Measurements from ENCODE around the gene POLE. TPM values are rescaled to one million over a fixed set of nuclear protein-coding genes. Genes with fewer than 3 reads are reported as not detected.

Gene POLE
- total RNA-seq, 1 donor from 2014 or later, result 56.7 TPM

DNA sequence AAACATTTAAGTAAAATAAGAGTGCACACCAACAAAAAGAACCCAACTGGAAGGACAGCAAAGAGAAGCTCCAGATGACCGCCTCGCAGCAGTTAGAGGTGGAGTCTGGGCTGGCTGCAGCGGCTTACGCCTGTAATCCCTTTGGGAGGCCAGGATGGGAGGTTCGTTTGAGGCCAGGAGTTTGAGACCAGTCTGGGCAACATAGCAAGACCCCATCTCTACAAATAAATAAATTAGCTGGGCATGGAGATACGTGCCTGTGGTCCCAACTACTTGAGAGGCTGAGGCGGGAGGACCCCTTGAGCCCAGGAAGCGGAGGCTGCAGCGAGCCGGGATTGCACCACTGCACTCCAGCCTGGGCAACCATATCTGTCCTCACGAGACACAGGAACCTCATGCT lies 92.0 kb downstream of the POLE start:
- no peak for DNase-seq (ENCODE audit: extremely low spot score in 2 of 2)
- no peak overlapping the region for H3K27ac ChIP-seq
- no peaks in the 10 kb centered on the region for H3K9me3 ChIP-seq
- H3K4me3 ChIP-seq, result no peak overlapping the region
- intact Hi-C loops (cut with DNase I), result no loop called here
- TF ChIP-seq POLR2A (IDR thresholded peaks at IDR 0.05) (no peak), POLR2AphosphoS5 (IDR thresholded peaks at IDR 0.05; ENCODE audit: insufficient read depth in 1 of 2, low read depth in 1 of 2) (no peak)
- TF ChIP-seq, protein P1, sequence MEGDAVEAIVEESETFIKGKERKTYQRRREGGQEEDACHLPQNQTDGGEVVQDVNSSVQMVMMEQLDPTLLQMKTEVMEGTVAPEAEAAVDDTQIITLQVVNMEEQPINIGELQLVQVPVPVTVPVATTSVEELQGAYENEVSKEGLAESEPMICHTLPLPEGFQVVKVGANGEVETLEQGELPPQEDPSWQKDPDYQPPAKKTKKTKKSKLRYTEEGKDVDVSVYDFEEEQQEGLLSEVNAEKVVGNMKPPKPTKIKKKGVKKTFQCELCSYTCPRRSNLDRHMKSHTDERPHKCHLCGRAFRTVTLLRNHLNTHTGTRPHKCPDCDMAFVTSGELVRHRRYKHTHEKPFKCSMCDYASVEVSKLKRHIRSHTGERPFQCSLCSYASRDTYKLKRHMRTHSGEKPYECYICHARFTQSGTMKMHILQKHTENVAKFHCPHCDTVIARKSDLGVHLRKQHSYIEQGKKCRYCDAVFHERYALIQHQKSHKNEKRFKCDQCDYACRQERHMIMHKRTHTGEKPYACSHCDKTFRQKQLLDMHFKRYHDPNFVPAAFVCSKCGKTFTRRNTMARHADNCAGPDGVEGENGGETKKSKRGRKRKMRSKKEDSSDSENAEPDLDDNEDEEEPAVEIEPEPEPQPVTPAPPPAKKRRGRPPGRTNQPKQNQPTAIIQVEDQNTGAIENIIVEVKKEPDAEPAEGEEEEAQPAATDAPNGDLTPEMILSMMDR (IDR thresholded peaks at IDR 0.05), result no peak
- H3K36me3 ChIP-seq, result no peaks in the 10 kb centered on the region
- peaks cover 10% of the 10 kb centered on the region for H3K4me1 ChIP-seq
- H3K27me3 ChIP-seq, result no peaks in the 10 kb centered on the region

DNA sequence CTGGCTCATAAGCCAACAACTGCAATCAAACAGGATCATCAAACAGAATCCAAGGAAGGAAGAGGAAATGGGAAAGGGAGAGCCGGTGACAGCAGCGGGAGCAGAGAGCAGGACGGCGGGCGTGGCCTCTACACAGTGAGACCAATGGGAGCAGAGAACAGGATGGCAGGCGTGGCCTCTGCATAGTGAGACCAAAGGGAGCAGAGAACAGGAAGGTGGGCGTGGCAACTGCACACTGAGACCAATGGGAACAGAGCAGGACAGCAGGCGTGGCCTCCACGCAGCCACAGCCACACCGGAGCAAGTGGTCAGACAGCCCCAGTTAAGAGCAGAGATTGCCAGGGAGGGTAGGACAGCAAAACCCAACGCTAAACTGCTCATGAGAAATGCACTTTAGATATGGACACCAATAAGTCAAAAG lies 93.2 kb downstream of the POLE start:
- DNase-seq (ENCODE audit: extremely low spot score in 2 of 2), result no peak
- H3K9me3 ChIP-seq, result no peaks in the 10 kb centered on the region
- TF ChIP-seq POLR2AphosphoS5 (IDR thresholded peaks at IDR 0.05; ENCODE audit: insufficient read depth in 1 of 2, low read depth in 1 of 2) (peak in 1 of 2 donors; percentile 12), POLR2A (IDR thresholded peaks at IDR 0.05) (no peak)
- TF ChIP-seq, protein P1 (IDR thresholded peaks at IDR 0.05), result no peak
- H3K27ac ChIP-seq, result no peak overlapping the region
- H3K4me1 ChIP-seq, result peaks cover 10% of the 10 kb centered on the region
- intact Hi-C loops (cut with DNase I), result no loop called here
- peak overlapping the region in 1 of 2 donors; percentile 16 for H3K4me3 ChIP-seq
- H3K27me3 ChIP-seq, result no peaks in the 10 kb centered on the region
- no peaks in the 10 kb centered on the region for H3K36me3 ChIP-seq

DNA sequence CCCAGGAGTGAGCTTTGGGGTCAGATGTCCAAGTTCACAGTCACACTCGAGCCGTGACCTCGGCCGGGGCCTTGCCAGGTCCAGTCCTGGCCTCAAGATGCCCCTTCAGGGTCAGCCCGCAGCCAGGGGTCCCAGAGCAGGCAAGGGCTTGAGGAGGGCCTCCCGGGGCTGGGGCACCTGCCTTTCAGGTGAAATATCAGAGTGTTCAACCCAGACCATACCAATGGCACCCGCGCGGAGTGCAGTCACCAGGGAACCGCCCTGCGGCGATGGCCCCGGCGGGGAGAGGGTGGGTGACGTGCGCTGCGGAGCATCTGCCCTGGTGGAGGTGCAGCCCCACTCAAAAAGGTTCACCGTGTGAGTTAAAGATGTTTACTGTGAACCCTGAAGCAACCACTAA lies 93.6 kb downstream of the POLE start:
- no peaks in the 10 kb centered on the region for H3K36me3 ChIP-seq
- no peaks in the 10 kb centered on the region for H3K9me3 ChIP-seq
- no peak overlapping the region for H3K27ac ChIP-seq
- no peak for DNase-seq (ENCODE audit: extremely low spot score in 2 of 2)
- intact Hi-C loops (cut with DNase I), result no loop called here
- peak overlapping the region in 1 of 2 donors; percentile 16 for H3K4me3 ChIP-seq
- H3K4me1 ChIP-seq, result peaks cover 6% of the 10 kb centered on the region
- no peaks in the 10 kb centered on the region for H3K27me3 ChIP-seq
- TF ChIP-seq, protein P1 (IDR thresholded peaks at IDR 0.05), result no peak
- TF ChIP-seq POLR2A (IDR thresholded peaks at IDR 0.05), result no peak
- TF ChIP-seq POLR2AphosphoS5 (IDR thresholded peaks at IDR 0.05; ENCODE audit: insufficient read depth in 1 of 2, low read depth in 1 of 2), result no peak

DNA sequence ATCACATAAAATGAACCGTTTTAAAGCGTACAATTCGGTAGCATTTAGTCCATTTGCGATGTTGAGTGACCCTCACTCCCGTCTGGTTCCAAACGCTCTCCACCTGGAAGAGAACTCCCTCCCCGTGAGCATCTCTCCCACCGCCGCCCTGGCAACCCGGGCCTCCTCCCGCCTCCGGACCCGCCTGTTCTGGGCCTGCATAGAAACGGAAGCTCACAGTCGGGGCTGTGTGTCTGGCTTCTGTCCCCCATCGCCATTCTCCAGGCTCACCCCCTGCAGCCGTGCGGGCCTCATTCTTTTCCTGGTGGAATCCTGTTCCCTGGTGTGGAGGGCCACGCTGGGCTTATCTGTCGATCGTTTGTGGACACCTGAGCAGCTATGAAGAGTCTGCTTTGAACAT lies 94.1 kb downstream of the POLE start:
- H3K4me1 ChIP-seq, result peaks cover 5% of the 10 kb centered on the region
- no peak for DNase-seq (ENCODE audit: extremely low spot score in 2 of 2)
- intact Hi-C loops (cut with DNase I), result no loop called here
- no peak overlapping the region for H3K4me3 ChIP-seq
- no peaks in the 10 kb centered on the region for H3K27me3 ChIP-seq
- TF ChIP-seq POLR2A (IDR thresholded peaks at IDR 0.05), result no peak
- H3K27ac ChIP-seq, result no peak overlapping the region
- H3K36me3 ChIP-seq, result no peaks in the 10 kb centered on the region
- H3K9me3 ChIP-seq, result no peaks in the 10 kb centered on the region

DNA sequence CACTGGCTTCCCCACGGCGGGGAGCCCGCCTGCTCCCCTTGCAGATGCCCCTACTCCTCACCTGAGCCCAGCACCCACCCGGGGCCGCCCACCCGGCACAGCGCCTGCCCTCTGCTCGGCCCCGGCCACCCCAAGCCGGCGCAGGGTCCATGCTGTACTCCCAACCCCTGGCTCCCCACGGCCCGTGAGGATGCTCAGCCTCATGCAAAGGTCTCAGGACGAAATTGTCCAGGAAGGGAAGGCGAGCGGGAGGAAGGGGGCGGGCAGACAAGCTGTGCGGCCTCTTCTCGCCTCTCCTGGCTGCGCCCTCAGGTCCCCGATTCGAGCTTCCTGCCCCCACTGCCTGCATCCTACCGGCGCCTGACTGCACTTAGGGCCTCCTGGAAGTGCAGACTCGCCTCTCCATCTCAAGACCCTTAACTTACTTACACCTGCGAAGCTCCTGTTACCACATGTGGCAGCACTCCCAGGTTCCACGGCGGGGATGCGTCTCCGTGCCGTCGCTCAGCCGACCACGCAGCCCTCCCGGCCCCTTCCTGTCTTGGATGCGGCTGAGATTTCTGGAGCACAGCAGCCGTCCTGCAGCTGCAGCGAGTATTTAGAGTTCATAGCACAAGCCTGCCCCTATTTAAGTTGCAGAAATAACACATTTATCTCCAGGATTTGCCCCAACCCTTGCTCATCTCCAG lies 94.7 kb downstream of the POLE start:
- intact Hi-C loops (cut with DNase I), result no loop called here
- Histone ChIP-seq H3K27ac (no peak overlapping the region), H3K9me3 (no peaks in the 10 kb centered on the region), H3K36me3 (no peaks in the 10 kb centered on the region), H3K27me3 (no peaks in the 10 kb centered on the region), H3K4me3 (no peak overlapping the region), H3K4me1 (peaks cover 5% of the 10 kb centered on the region)
- TF ChIP-seq POLR2A (IDR thresholded peaks at IDR 0.05) (no peak), POLR2AphosphoS5 (IDR thresholded peaks at IDR 0.05; ENCODE audit: insufficient read depth in 1 of 2, low read depth in 1 of 2) (no peak)
- TF ChIP-seq, protein P1 (IDR thresholded peaks at IDR 0.05), result no peak
- DNase-seq (ENCODE audit: extremely low spot score in 2 of 2), result no peak

All from vagina (tissue), 2 donors.